NCI-H82 treated with DMSO at 0.1 percent for 48 hours (cell line): ENCODE measurements around the gene AMZ1.
"Not testable (repeated sequence)": the region's sequence is repeated elsewhere in the genome, so short reads cannot be mapped to it uniquely, and the experiment has no call there.

Experiments
- DNase-seq: peaks from one replicate; lab custom pipeline; 2025; ENCODE audit not compliant: unreplicated experiment; lab: John Stamatoyannopoulos, UW

Gene AMZ1

DNA sequence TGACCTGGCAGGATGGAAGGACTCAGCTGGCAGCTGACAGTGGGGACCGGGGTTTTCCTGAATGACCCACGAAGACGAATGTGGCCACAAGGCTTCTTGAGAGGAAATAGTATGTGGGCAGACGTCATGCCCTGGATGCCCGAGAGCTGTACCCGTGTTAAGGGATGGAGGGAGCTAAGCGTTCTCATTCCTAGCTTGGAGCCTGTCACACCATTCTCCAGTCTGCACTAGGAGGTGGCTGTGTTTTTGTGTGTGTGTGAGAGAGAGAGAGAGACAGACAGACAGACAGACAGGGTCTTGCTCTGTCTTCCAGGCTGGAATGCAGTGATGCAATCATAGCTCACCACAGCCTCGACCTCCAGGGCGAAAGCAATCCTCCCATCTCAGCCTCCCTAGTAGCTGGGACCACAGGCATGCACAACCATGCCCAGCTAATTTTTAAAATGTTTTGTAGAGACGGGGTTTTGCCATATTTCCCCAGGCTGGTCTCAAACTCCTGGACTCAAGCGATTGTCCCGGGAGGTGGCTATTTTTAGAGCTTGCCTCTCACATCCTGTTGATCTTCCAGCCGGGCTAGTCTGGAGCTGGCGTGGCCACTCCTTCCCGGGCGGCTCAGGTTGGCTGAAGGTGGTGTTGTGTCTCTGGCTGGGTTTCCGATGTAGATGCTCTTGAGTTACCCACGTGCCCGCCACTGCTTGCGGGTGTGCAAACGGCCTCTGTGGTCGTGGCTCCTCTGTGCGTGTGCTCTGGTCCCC is 2.1 kb downstream of the AMZ1 start:
- DNase-seq = no peak

DNA sequence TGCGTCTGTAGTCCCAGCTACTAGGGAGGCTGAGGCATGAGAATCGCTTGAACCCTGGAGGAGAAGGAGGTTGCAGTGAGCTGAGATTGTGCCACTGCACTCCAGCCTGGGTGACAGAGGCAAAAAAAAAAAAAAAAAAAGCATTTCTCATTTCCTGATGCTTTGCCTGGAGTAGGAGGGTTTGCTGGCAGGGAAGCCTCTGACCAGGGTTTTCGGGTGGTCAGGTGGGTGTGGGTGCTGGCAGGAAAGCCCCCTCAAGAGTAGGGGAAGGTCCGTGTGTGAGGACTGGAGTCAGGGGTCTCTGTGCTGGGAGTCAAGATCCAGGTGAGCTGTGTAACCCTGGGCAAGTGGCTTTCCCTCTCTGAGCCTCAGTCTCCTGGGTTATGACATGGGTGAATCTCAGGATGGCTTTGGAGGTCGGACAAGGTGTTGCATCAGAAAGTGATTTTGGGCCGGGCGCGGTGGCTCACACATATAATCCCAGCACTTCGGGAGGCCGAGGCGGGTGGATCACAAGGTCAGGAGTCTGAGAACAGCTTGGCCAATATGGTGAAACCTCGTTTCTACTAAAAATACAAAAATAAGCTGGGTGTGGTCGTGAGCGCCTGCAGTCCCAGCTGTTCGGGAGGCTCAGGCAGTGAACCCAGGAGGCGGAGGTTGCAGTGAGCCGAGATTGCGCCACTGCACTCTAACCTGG is 3.2 kb downstream of the AMZ1 start:
- no peak for DNase-seq

DNA sequence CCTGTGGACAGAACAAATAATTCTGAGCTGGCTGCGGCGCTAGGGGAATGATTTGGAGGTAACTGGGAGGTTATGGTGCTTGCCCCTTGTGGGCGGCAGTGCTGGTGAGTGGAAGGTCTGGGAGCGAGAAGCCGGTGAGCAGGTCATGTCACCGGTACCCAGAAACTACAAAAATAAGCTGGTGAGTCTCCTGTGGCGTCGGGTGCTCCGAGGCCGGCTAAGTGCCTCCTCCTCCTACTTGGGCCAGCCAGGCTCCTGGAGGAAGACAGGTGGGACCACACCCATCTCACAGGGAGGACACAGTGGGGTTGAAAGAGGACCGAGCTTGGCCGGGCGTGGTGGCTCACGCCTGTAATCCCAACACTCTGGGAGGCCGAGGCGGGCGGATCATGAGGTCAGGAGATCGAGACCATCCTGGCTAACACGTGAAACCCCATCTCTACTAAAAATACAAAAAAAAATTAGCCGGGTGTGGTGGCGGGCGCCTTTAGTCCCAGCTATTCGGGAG is 4.0 kb downstream of the AMZ1 start:
- not testable (repeated sequence) for DNase-seq

DNA sequence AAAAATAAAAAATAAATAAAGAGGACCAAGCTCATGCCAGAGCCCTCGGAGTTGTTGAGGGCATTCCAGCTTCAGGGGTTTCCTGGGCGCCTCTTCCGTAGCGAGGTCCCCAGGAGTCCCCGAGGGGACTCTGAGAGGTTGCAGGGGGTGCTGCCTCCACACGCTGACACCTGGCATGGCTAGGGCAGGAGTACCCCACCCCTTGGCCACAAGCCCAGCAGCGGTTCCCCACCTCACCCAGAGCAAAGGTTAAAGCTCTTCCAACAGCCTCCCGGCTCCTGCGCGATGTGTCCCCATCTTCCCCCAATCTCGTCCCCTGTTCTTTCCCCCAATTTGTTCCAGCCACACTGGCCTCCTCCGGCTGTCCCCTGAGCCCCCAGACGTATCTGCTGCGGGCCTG is 4.5 kb downstream of the AMZ1 start:
- no peak for DNase-seq

DNA sequence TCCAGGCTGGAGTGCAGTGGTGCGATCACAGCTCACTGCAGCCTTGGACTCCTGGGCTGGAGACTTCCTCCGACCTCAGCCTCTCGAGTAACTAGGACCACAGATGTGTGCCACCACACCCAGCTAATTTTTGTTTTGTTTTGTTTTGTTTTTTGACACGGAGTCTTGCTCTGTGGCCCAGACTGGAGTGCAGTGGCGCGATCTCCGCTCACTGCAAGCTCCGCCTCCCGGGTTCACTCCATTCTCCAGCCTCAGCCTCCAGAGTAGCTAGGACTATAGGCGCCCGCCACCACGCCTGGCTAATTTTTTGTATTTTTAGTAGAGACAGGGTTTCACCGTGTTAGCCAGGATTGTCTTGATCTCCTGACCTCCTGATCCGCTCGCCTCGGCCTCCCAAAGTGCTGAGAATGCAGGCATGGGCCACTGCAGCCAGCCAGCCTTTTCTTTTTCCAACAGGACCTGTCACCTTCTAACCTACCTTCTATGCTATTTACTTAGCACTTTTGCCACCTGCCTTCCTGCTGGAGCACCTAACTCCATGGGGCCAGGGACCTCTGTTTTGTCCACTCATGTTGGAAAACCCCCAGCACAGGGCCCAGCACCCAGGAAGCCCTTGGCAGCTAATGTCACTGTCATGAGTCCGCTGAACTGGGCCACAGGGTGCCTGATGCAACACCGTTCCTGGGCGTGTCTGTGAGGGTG is 5.6 kb downstream of the AMZ1 start:
- not testable (repeated sequence) for DNase-seq

DNA sequence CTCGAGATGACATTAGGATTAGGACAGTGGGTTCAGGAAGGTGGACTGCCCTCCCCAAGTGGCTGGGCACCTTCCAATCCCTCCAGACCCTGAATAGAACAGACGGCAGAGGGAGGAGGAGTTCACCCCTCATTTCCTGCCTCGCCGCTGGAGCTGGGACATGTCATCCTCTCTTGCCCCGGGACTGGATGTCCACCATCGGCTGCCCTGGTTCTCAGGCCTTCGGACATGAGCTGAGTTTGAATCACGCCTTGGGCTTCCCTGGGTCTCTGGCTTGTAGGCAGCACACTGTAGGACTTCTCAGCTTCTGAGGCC is 6.1 kb downstream of the AMZ1 start:
- DNase-seq = not testable (repeated sequence)

DNA sequence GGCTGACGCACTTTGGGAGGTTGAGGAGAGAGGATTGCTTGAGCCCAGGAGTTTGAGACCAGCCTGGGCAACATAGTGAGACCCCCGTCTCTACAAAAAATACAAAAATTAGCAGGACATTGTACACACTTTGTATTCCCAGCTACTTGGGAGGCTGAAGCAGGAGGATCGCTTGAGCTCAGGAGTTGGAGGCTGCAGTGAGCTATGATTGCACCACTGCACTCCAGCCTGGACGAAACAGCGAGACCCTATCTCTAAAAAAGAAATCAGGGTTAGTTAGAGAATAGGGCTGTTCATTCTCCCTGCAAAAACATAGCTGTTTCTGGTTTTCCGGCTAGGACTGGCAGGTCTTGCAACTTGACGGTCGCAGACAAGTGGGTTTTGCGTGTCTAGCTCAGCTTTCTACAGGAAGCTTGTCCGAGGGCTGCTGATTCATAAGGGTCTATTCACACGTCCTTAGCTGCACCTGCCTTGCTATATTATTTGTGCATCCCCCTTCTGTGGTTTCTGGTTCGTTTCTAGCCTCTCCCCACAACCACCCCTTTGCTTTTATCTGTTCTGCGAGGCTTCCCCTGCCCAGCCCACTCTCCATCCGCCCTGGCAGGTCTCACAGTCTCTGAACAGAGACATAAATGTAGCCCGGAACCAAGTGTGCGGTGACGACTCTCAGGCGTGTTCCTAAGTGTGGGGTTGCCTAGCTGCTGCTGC is 10.7 kb downstream of the AMZ1 start:
- no peak for DNase-seq

DNA sequence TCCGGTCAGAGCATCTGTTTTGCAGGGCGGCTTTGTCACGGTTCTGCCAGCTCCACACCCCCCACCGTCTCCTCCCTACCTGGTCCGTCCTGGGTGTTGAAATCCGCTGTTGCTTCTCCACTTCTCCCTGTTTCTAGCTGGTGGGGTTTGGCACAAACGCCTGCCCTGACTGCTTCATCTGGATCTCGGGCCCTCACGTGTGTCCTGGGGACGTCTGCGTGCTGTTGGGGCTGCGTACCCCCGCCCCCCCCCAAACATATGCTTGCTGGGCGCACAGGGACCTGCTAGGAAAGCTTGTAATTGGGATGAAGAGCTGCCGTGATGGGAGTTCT is 11.3 kb downstream of the AMZ1 start:
- no peak for DNase-seq

DNA sequence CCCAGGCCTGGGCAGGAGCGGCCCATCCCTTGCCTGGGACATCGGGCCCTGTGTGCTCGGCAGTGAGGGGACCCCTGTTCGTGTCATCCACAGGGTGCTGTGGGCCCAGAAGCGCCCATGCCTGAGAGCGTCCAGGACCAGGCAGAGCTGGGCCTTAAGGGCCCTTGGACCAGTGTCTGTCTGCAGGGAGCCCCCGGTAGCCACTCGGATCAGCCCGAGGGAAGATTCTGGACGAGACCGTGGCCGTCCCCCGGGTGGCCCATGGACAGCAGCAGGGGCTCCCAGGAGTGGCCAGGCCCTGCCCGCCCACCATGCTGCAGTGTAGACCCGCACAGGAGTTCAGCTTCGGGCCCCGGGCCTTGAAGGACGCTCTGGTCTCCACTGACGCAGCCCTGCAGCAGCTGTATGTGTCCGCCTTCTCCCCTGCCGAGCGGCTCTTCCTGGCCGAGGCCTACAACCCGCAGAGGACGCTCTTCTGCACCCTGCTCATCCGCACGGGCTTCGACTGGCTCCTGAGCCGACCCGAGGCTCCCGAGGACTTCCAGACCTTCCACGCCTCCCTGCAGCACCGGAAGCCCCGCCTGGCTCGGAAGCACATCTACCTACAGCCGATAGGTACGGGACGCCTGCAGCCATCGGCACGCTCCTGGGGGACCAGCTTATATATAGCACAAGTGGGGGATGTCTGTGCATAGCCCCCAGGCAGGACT is 12.3 kb downstream of the AMZ1 start:
- DNase-seq = no peak

DNA sequence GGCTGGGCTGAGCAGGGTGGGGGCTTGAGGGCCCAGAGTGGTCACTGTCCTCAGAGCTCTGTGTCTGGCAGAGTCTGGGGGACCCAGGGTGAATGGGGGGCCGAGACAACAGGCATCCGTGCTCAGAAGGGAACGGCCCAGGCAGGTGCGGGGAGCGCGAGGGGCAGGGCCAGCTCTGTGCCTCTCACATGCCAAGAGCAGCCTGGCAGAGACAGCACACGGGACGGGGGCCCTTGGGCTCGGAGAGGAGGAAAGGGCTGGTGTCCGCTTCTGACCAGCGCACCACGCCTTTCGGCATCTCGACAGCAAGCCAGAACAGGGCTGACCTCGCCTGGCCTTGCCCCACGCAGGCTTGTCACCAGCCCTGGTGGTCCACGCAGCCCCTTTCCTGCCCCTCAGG is 13.4 kb downstream of the AMZ1 start:
- DNase-seq = no peak

DNA sequence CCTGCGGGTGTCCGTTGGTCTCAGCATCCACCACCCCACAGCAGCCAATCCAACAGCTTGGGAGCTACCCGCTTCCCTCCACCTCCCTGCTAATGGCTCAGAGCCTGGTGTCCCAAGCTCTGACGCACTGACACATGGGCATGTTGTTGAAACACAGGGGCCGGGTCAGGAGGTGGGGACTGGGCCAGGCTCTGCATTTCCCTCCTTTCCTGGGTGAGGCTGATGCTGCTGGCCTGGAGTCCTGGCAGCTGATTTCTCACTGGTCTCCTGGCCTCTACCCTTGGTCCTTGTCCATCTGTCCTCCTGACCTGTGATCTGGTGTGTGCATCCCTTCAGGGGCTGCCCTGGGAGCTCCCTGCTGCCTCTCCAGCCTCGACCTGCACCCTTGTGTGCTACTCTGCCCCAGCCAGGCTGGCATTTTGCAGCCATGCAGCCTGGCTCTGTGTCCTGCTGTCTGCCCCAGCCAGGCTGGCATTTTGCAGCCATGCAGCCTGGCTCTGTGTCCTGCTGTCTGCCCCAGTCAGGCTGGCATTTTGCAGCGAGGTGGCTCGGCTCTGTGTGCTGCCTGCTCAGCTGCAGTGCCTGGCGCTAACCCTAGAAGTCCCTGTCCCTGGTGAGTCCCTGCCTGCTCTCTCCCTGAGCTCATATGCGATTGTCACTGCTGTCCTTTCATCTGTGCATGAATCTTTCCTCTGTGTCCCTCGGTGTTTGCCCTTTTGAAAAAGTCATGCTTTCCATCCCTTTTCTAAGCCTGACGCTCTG is 14.0 kb downstream of the AMZ1 start:
- no peak for DNase-seq

DNA sequence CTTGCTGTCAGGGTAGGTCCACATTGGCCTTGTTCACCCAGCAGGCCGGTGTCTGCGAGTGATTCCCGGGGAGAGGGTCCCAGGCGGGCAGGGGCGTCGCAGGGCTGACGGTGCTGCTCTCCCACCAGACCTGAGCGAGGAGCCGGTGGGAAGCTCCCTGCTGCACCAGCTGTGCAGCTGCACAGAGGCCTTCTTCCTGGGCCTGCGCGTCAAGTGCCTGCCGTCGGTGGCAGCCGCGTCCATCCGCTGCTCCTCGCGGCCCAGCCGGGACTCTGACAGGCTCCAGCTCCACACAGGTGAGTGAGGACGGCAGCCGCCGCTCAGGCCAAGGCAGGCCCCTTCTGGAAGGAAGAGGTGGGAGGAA is 14.6 kb downstream of the AMZ1 start:
- no peak for DNase-seq

DNA sequence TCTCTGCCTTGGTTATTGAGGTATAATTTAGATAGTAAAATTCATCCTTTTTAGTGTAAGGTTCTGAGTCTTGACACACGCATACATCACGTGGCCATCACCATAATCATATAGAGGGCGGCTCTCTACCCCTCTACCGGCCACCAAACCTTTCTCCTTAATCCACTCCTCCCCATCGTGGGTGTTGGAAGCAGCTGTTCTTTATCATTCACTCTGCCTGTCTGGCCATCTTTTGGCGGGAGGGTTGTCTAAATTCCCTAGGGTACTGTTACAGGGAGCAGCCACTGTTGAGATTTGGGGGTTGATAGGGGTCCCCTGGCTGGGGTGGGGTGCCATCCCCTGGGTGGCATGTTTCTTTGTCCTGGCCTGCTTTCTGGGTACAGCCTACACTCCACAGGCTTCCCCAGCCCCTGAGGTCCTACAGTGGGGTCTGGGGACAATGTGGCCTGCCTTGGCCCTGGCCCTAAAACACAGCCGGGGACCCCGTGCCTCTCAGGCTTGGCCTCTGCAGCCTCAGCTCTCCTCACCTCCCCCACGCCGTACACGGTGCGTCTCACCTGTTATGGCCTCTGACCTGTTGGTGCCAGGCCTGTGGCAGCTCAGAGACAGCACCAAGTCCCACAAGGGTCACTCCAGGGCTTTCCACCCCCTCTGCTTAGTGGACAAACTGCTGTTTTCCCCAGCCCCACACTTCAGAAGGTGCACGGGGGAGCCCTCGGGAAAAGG is 17.5 kb downstream of the AMZ1 start:
- DNase-seq = no peak

DNA sequence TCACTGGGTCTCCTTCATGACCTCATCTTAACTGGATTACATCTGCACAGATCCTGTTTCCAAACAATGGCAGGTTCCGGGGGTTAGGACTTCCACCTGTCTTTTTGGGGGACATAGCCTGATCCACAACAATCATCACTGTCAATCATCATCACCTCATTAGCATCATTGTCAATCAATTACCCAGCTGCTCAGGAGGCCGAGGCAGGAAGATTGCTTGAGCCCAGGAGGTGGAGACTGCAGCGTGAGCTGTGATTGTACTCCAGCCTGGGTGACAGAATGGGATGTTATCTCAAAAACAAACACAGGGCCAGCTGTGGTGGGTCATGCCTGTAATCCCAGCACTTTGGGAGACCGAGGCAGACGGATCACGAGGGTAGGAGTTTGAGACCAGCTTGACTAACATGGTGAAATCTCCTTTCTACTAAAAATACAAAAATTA is 18.7 kb downstream of the AMZ1 start:
- peak; percentile 62 for DNase-seq

DNA sequence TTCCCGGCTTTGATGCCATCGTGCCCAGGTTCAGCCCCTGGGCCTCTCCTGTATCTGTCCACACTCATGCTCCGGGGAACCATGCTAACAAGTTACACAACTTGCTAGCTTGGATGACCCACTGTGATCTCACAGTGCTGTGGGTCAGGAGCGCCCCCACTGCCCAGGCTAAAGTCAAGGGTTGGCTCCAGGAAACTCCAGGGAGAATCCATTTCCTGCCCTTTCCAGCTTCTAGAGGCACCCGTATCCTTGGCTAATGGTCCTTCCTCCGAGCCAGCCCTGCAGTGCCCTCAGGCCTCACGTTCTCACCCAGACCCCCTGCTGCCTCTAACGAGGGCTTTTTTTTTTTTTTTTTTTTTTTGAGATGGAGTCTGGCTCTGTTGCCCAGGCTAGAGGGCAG is 19.5 kb downstream of the AMZ1 start:
- no peak for DNase-seq

DNA sequence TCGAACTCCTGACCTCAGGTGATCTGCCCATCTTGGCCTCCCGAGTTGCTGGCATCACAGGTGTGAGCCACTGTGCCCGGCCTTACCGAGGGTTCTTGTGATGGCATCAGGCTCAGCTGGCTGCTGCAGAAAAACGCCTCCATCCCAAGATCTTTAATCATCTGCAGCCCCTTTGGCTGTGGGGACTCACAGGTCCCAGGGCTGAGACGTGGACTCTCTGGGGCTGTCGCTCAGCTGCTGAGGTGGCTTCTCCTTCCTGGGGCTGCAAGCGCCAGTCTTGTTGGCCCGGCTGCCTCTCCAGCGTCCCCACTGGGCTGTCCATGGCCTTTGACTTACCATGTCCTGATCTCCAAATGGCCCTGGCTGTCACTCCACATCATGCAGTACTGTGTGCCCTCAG is 20.0 kb downstream of the AMZ1 start:
- no peak for DNase-seq

DNA sequence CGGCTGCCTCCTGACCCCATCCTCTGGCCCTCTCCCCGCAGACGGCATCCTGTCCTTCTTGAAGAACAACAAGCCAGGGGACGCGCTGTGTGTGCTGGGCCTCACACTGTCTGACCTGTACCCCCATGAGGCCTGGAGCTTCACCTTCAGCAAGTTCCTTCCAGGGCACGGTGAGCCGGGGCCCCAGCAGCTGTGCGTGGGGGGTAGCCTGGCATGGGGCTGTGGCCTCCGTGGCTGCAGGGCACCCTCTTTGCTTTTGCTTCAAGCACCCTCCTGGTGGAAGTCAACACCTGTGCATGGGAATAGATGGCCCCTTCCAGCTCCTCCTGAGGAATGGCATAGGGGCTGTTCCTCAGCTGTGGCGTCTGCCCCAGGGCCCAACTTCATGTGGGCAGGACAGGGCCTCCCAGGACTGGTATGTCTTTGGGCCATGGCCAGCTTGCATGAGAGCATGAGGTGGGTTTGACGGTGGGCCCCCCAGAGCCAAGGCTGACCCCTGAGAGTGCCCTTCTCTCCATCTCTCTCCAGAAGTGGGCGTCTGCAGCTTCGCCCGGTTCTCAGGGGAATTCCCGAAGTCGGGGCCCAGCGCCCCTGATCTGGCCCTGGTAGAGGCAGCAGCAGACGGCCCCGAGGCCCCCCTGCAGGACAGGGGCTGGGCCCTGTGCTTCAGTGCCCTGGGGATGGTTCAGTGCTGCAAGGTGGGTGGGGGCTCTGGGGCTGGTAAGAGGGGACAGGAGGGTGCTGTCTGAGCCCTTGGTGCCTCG is 20.7 kb downstream of the AMZ1 start:
- no peak for DNase-seq

DNA sequence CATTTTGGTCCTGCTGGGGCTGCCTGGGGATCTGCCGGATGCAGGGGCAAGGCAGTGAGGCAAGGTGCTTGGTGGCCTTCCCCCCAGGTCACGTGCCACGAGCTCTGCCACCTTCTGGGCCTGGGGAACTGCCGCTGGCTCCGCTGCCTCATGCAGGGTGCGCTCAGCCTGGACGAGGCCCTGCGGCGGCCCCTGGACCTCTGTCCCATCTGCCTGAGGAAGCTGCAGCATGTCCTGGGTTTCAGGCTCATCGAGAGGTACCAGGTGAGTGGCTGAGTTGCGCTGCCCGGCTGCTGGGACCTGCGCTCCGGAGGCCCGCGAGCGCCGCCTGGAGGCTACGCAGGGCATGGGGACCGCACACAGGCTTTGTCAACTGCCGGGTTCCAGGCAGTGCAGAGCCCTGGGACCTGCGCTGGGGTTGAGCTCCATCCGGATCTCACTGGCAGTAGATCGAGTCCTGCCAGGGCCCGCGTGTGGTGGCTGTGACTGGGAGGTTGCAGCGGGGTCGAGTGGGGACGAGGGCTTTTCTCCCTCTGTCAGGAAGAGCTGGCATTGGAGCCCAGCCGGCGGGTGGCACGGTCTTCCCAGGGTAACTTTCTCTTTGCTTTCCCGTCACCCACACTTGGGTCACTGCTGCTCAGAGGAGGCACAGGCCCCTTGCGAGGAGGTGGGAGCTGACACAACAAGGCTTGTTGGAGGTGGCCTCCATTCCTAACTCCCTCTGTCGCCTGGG is 21.7 kb downstream of the AMZ1 start:
- peak; percentile 43 for DNase-seq
